ENCODE measurements around the gene AFG3L2. TPM values are rescaled to one million over a fixed set of nuclear protein-coding genes. Genes with fewer than 3 reads are reported as not detected.

The AFG3L2 gene
- total RNA-seq, 1 donor from 2014 or later: 47.7 TPM

DNA sequence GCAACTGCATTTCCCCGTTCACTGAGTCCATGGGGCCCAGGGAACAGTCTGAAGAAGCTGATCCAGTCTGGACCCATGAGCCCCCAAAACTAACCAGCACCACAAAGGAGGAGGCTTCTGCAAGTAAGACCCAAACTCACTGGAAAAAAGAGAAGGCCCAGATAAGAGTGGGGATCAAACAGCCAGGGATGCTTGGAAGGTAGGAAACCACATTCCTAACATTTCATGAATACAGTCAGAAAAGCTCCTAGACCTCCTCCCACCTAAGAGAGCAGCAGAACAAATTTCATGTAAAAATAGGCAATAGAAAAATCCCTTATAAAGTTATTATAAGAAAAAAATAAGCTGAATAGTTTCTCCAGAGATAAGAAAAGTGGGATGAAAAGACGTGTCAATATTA is 38.6 kb downstream of the AFG3L2 start:
- TF ChIP-seq CTCF (IDR thresholded peaks at IDR 0.05; ENCODE audit: unreplicated experiment): no peak
- Mint-ChIP-seq H3K4me1 (peaks cover 25% of the 10 kb centered on the region), H3K27me3 (ENCODE audit: low read depth) (no peaks in the 10 kb centered on the region), H3K27ac (peak overlapping the region; percentile 79), H3K9me3 (no peaks in the 10 kb centered on the region), H3K36me3 (peaks cover 53% of the 10 kb centered on the region), H3K4me3 (no peak overlapping the region)
- DNase-seq (ENCODE audit: low spot score in 2 of 2, unreplicated experiment in 2 of 2): no peak

- Mint-ChIP-seq H3K9me3 (no peaks in the 10 kb centered on the region), H3K27me3 (ENCODE audit: low read depth) (no peaks in the 10 kb centered on the region), H3K4me3 (no peak overlapping the region), H3K27ac (no peak overlapping the region), H3K36me3 (peaks cover 41% of the 10 kb centered on the region), H3K4me1 (peaks cover 25% of the 10 kb centered on the region)
- TF ChIP-seq CTCF (IDR thresholded peaks at IDR 0.05; ENCODE audit: unreplicated experiment): no peak
- no peak for DNase-seq (ENCODE audit: low spot score in 2 of 2, unreplicated experiment in 2 of 2)
Observed at GRCh38 chr18:12336887-12337286, 40.1 kb downstream of the AFG3L2 start.

DNA sequence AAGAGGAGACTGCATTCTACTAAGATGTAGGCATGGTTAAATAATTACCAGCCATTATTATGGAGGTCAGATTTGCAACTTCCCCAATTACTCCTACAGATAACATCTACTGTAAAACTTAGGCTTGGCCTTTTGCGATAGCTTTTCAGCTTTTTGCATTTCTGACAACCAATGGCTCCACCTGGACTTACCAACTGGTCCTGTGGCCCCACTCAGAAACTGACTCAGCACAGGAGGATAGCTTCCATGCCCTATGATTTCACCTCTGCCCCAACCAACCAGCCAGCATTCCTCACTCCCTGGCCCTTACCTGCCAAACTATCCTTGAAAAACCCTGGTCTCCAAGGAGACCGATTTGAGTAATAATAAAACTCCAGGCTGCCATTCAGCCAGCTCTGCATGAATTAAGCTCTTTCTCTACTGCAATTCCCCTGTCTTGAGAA is 40.8 kb downstream of the AFG3L2 start:
- H3K27ac Mint-ChIP-seq: peak overlapping the region; percentile 53
- H3K27me3 Mint-ChIP-seq (ENCODE audit: low read depth): no peaks in the 10 kb centered on the region
- peaks cover 35% of the 10 kb centered on the region for H3K36me3 Mint-ChIP-seq
- TF ChIP-seq CTCF (IDR thresholded peaks at IDR 0.05; ENCODE audit: unreplicated experiment): no peak
- H3K4me1 Mint-ChIP-seq: peaks cover 25% of the 10 kb centered on the region
- DNase-seq (ENCODE audit: low spot score in 2 of 2, unreplicated experiment in 2 of 2): no peak
- H3K4me3 Mint-ChIP-seq: no peak overlapping the region
- H3K9me3 Mint-ChIP-seq: no peaks in the 10 kb centered on the region

GRCh38 chr18:12335503-12335902 is 41.5 kb downstream of the AFG3L2 start:
- H3K27ac Mint-ChIP-seq: peak overlapping the region; percentile 61
- no peak for DNase-seq (ENCODE audit: low spot score in 2 of 2, unreplicated experiment in 2 of 2)
- H3K36me3 Mint-ChIP-seq: peaks cover 32% of the 10 kb centered on the region
- no peaks in the 10 kb centered on the region for H3K9me3 Mint-ChIP-seq
- H3K4me3 Mint-ChIP-seq: no peak overlapping the region
- no peak for TF ChIP-seq CTCF (IDR thresholded peaks at IDR 0.05; ENCODE audit: unreplicated experiment)
- H3K27me3 Mint-ChIP-seq (ENCODE audit: low read depth): no peaks in the 10 kb centered on the region
- peaks cover 25% of the 10 kb centered on the region for H3K4me1 Mint-ChIP-seq

DNA sequence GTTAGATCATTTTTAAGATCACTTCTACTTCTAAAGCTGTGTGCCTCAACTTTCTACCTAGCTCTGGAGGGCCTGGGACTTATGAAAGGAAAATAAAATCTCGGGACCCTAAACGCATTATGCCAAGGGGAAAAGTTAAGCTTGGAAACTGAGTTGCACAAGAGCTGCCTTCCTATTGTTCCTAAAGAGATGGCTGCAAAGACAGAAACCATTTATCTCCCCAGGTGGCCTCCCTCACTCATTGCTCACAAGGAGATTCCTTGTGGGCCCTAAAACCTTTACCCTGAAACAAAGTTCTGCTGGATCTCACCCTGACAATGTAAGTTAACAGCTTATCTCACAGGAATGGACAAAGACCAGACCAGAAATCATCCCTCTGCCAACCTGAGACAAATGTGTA is 42.2 kb downstream of the AFG3L2 start:
- no peak for TF ChIP-seq CTCF (IDR thresholded peaks at IDR 0.05; ENCODE audit: unreplicated experiment)
- no peak for DNase-seq (ENCODE audit: low spot score in 2 of 2, unreplicated experiment in 2 of 2)
- Mint-ChIP-seq H3K27me3 (ENCODE audit: low read depth) (no peaks in the 10 kb centered on the region), H3K4me1 (peaks cover 25% of the 10 kb centered on the region), H3K36me3 (peaks cover 28% of the 10 kb centered on the region), H3K4me3 (no peak overlapping the region), H3K9me3 (no peaks in the 10 kb centered on the region), H3K27ac (peak overlapping the region; percentile 61)

GRCh38 chr18:12334366-12334808 is 42.6 kb downstream of the AFG3L2 start:
- Mint-ChIP-seq H3K27ac (peak overlapping the region; percentile 58), H3K4me1 (peaks cover 25% of the 10 kb centered on the region), H3K4me3 (no peak overlapping the region), H3K36me3 (peaks cover 33% of the 10 kb centered on the region), H3K9me3 (no peaks in the 10 kb centered on the region), H3K27me3 (ENCODE audit: low read depth) (no peaks in the 10 kb centered on the region)
- no peak for DNase-seq (ENCODE audit: low spot score in 2 of 2, unreplicated experiment in 2 of 2)
- no peak for TF ChIP-seq CTCF (IDR thresholded peaks at IDR 0.05; ENCODE audit: unreplicated experiment)
